ENCODE measurements around the gene BRIP1. TPM values are rescaled to one million over a fixed set of nuclear protein-coding genes. Genes with fewer than 3 reads are reported as not detected.

Gene BRIP1
- total and polyA plus RNA-seq, 9 of the 15 experiments (the other 6 are each of a cell fraction or from before 2014, with no cell fraction given) = 2.4 to 17.5 (median 11.2) TPM

DNA sequence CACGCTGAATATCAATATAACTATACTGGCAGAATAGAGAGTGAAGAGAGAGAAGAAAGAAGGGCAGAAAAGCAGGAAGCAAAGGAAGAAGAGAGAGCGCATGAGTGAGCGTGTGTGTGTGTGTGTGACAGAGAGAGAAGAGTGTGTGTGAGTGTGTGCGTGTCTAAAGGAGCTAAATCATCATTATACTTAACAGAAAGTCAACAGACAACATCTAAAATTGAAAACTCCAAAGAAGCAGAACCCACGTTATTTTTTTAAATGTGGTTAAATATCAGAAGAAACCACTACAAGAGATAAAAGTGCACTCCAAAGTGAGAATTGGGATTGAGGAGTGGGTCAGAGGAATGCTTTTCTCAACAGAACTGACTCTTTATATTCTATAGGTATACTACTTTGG is 77.2 kb downstream of the BRIP1 start:
- H3K79me2 ChIP-seq (ENCODE audit: control insufficient read depth, insufficient read depth, low read length) = no peaks in the 10 kb centered on the region

More for the DNA sequence above, 77.2 kb downstream of the BRIP1 start:
- intact Hi-C loops (cut with micrococcal nuclease) (no loop called here), in situ Hi-C loops (cut with MboI) (no loop called here)
- Histone ChIP-seq H3K9ac (ENCODE audit: insufficient read depth in 1 of 2, low read depth in 2 of 2, low read length in 2 of 2) (no peak overlapping the region), H2AFZ (ENCODE audit: low read depth, low read length) (no peak overlapping the region), H3K4me2 (ENCODE audit: insufficient read depth, low read length) (no peak overlapping the region), H3K27ac (ENCODE audit: extremely low read depth, low read depth, low read length) (no peak overlapping the region), H3K27me3 (ENCODE audit: control insufficient read depth in 2 of 2, insufficient read depth in 2 of 2, low read length in 2 of 2) (no peaks in the 10 kb centered on the region), H3K9me1 (ENCODE audit: control insufficient read depth, insufficient read depth, low read length) (no peaks in the 10 kb centered on the region), H3K4me3 (no peak overlapping the region), H4K20me1 (replicated peaks; ENCODE audit: control insufficient read depth, insufficient read depth, low read length) (no peaks in the 10 kb centered on the region), H3K9me3 (replicated peaks; ENCODE audit: control insufficient read depth, insufficient read depth, low read depth, low read length) (no peaks in the 10 kb centered on the region), H3K36me3 (ENCODE audit: control insufficient read depth, insufficient read depth, low read length) (peaks cover 16% of the 10 kb centered on the region; the same call in 1 of the 3 replicates), H3K4me1 (replicated peaks in 1 of 2; ENCODE audit: control insufficient read depth in 2 of 2, insufficient read depth in 2 of 2, low read length in 2 of 2) (no peaks in the 10 kb centered on the region)
- CTCF ChIA-PET (ENCODE audit: low intra/inter-chr PET ratio) = no interaction called here
- ATAC-seq = no peak
- TF ChIP-seq, protein P1, sequence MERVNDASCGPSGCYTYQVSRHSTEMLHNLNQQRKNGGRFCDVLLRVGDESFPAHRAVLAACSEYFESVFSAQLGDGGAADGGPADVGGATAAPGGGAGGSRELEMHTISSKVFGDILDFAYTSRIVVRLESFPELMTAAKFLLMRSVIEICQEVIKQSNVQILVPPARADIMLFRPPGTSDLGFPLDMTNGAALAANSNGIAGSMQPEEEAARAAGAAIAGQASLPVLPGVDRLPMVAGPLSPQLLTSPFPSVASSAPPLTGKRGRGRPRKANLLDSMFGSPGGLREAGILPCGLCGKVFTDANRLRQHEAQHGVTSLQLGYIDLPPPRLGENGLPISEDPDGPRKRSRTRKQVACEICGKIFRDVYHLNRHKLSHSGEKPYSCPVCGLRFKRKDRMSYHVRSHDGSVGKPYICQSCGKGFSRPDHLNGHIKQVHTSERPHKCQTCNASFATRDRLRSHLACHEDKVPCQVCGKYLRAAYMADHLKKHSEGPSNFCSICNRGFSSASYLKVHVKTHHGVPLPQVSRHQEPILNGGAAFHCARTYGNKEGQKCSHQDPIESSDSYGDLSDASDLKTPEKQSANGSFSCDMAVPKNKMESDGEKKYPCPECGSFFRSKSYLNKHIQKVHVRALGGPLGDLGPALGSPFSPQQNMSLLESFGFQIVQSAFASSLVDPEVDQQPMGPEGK (CRISPR knock-in tag; IDR thresholded peaks at IDR 0.05; ENCODE audit: borderline replicate concordance) = no peak
- TF ChIP-seq, protein P2, sequence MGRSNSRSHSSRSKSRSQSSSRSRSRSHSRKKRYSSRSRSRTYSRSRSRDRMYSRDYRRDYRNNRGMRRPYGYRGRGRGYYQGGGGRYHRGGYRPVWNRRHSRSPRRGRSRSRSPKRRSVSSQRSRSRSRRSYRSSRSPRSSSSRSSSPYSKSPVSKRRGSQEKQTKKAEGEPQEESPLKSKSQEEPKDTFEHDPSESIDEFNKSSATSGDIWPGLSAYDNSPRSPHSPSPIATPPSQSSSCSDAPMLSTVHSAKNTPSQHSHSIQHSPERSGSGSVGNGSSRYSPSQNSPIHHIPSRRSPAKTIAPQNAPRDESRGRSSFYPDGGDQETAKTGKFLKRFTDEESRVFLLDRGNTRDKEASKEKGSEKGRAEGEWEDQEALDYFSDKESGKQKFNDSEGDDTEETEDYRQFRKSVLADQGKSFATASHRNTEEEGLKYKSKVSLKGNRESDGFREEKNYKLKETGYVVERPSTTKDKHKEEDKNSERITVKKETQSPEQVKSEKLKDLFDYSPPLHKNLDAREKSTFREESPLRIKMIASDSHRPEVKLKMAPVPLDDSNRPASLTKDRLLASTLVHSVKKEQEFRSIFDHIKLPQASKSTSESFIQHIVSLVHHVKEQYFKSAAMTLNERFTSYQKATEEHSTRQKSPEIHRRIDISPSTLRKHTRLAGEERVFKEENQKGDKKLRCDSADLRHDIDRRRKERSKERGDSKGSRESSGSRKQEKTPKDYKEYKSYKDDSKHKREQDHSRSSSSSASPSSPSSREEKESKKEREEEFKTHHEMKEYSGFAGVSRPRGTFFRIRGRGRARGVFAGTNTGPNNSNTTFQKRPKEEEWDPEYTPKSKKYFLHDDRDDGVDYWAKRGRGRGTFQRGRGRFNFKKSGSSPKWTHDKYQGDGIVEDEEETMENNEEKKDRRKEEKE (IDR thresholded peaks at IDR 0.05; ENCODE audit: borderline replicate concordance in 1 of 2, control insufficient read depth in 1 of 2, low read depth in 2 of 2, low read length in 1 of 2) = 0 out of 4 replicates have a peak, but pooled peaks of 1 of the 2 experiments have one; percentile 16
- TF ChIP-seq MCM2 (IDR thresholded peaks at IDR 0.05; ENCODE audit: low read depth) (no peak), PTTG1 (tag; IDR thresholded peaks at IDR 0.05; ENCODE audit: low read depth) (no peak), ARID2 (IDR thresholded peaks at IDR 0.05) (no peak), CBFA2T3 (IDR thresholded peaks at IDR 0.05) (no peak)
- TF ChIP-seq, protein P3, sequence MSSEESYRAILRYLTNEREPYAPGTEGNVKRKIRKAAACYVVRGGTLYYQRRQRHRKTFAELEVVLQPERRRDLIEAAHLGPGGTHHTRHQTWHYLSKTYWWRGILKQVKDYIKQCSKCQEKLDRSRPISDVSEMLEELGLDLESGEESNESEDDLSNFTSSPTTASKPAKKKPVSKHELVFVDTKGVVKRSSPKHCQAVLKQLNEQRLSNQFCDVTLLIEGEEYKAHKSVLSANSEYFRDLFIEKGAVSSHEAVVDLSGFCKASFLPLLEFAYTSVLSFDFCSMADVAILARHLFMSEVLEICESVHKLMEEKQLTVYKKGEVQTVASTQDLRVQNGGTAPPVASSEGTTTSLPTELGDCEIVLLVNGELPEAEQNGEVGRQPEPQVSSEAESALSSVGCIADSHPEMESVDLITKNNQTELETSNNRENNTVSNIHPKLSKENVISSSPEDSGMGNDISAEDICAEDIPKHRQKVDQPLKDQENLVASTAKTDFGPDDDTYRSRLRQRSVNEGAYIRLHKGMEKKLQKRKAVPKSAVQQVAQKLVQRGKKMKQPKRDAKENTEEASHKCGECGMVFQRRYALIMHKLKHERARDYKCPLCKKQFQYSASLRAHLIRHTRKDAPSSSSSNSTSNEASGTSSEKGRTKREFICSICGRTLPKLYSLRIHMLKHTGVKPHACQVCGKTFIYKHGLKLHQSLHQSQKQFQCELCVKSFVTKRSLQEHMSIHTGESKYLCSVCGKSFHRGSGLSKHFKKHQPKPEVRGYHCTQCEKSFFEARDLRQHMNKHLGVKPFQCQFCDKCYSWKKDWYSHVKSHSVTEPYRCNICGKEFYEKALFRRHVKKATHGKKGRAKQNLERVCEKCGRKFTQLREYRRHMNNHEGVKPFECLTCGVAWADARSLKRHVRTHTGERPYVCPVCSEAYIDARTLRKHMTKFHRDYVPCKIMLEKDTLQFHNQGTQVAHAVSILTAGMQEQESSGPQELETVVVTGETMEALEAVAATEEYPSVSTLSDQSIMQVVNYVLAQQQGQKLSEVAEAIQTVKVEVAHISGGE (CRISPR knock-in tag; IDR thresholded peaks at IDR 0.05) = peak in 1 of 3 experiments; percentile 96; a peak in 2 of 6 replicates
- 79% methylated on average over 5 of the region's 5 CpGs for WGBS (ENCODE audit: insufficient coverage, low coverage, missing lambda C conversion rate)
- FAIRE-seq = no peak
- DNase-seq (ENCODE audit: extremely low read depth in 1 of 4, low spot score in 3 of 4) = no peak
- BruUV-seq (replicated peaks) = no TSS peak
- POLR2A ChIA-PET = interaction anchor here (1.0 kb wide), 1 partner anchor 29 kb away, joined by 3 read pairs; no protein-coding TSS in a partner anchor
